ENCODE data around the gene WEE2. TPM values are rescaled to one million over a fixed set of nuclear protein-coding genes. Genes with fewer than 3 reads are reported as not detected.
A peak's percentile ranks its signal among the peaks of the same experiment; 100 is the strongest.
"Not testable (repeated sequence)": the region's sequence is repeated elsewhere in the genome, so short reads cannot be mapped to it uniquely, and the experiment has no call there.

The WEE2 gene
- polyA plus RNA-seq, 10 donors: 0.04 to 0.31 (median 0.15) TPM; not detected in 3

DNA sequence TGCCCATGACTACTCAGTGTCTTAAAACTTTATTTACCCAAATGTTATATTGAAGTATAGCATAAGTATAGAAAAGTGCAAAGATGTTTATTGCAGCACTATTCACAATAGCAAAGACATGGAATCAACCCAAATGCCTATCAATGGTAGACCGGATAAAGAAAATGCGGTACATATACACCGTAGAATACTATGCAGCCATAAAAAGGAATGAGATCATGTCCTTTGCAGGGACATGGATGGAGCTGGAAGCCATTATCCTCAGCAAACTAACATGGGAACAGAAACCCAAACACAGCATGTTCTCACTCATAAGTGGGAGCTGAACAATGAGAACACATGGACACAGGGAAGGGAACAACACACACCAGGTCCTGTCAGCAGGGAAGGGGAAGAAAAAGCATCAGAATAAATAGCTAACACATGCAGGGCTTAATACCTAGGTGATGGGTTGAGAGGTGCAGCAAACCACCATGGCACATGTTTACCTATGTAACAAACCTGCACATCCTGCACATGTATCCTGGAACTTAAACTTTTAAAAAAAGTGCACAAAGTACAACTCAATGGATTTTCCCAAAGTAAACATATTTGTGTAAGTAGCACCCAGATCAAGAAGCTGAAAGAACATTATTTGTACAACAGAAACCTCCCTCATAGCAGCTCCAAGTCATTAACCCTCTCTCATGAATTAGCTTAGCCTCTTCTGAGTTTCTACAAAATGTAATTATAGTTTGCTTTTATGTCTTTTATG is 18.9 kb upstream of the WEE2 start:
- not testable (repeated sequence) for DNase-seq

DNA sequence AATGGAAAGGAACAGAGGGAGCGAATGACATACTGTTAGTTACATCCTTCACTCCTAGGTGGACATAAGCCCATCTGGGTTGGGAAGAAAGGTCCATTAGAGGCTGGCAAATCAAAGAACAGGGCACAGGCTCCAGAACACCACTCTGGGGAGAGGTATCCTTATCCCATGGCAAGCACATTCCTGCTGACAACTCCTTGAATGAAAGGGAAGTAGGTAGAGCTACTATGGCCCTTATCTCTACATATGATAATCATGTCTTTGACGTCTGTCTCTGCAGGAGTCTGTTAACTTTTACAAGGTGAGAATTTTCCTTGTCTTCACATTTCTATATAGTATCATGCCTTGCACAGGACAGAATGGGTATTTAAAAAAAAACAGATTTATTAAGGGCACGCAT is 16.6 kb upstream of the WEE2 start:
- DNase-seq: no peak

DNA sequence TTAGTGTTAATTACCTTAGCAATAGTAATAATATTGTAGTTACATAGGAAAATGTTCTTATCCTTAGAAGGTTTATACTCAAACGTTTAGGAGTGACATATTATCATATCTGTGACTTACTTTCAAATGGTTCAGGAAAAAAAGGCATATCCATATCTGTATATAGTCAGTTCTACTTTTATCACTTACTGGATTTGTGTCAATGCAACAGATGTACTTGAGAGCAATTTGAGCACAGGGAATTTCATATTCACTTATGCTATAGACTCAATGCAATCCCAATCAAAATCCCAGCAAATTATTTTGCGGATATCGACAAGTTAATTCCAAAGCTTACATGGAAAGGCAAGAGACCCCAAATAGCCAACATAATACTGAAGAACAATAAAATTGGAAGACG is 16.2 kb upstream of the WEE2 start:
- no peak for DNase-seq

DNA sequence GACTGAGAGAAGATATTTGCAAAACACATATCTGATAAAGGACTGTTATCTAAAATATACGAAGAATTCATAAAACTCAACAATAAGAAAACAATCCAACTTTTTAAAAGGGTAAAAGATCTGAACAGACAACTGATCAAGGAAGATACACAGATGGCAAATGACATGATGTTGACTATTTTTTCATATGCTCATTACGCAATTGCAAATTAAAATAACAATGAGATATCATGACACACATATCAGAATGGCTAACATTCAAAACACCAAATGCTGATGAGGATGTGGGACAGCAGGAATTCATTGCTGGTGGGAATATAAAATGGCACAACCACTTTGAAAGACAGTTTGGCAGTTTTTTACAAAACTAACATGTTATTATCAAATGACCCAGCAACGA is 15.1 kb upstream of the WEE2 start:
- DNase-seq: no peak

DNA sequence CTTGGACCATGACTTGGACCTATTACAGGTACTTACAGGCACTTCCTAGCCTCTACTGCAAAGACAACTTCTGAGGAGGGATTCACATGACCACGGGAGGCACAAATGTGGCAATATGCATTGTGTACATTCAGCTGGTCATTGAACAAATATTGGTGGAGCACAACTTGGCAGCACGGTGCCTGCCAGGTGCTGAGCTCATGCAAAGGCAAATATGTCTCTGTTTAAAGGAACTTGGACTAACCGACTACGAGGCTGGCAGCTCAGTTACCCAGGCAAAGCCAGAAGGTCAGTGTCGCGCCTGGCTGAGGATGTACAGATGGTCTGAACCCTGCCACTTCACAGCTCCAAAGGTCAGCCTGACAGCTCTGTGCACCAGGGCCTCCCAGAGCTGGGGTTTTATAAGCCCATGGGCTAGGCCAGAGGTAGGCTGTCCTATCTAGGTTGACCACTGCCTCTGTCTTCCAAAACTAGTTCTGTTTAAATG is 12.3 kb upstream of the WEE2 start:
- no peak for DNase-seq

DNA sequence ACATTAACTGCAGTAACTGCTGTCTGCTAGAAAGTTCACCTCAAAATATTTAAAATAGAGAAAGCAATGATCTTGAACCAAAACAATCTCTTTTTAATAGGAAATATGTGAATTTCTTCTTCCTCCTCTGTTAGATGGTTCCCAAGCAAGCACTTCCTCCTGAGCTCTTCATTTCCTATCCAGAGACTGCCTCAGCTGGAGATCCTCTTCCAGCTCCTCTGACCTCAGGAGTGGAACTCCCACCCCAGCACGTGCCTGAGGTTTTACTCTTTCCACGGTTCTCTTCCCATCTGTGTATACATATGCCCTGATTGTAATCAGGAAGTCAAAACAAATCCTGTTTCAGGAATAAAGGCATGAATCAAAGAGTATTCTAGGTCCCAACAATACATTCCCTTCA is 11.8 kb upstream of the WEE2 start:
- DNase-seq: no peak

DNA sequence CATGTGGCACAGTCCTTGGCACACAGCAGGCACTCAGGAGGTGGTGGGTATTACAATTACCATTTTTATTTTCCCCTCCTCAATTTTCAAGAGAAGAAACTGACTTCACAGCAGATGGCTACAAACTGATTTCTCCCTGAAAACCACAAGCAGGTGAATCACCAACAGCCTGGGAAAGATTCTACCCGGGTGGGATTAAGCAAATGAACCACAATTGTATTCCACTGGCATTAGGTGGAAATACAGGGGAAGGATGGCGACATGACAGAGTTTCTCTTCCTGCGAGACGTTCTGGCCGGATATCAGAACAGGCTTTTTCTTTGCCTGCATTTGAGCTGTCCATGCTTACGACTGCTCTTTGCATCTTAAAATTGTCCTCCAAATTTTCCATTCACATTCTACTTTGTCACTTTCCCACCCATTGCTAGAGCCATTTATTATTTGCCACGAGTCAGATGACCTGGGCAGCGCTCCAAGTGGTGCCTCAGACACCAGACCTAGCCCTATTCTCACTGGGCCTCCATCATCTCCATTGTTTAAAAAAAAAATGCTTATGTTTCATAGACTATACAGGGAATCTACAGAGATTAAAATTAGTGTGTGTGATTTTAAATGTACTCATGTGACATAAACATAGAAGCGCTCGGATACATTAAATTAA is 10.8 kb upstream of the WEE2 start:
- DNase-seq: no peak

DNA sequence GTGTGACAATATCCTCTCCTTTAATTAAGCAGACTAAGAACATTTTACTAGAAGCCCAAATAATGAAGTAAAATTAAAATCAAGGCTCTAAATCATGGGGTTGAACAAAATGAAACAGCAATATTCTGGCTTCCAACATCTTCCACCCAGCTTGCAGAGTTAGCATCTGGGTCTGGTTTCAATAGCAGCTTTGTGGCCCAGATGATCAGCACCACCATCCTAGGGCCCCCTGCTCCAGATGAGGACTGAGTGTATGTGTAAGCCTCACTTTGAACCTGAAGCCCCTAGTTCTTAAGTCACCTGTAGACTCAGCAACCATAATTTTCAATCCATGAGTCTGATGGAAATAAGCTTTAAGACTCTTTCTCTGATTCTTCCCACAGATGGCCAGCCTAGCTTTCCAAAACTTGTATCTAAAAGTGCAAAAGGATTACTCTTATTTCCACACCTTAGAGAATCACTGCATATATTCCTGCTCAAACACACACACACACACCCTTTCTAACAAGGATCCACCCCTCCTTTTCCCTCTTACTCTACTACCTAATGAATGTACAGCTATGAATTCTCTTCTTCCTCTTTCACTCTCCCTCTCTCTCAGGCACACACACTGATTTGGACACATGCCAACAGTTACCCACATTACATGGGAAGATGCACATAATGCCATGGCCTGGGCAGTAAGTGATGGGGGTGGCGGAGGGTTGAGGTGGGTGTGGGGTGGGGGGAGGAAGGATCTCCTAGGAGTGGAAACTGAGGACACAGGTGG is 9.7 kb upstream of the WEE2 start:
- DNase-seq: no peak

DNA sequence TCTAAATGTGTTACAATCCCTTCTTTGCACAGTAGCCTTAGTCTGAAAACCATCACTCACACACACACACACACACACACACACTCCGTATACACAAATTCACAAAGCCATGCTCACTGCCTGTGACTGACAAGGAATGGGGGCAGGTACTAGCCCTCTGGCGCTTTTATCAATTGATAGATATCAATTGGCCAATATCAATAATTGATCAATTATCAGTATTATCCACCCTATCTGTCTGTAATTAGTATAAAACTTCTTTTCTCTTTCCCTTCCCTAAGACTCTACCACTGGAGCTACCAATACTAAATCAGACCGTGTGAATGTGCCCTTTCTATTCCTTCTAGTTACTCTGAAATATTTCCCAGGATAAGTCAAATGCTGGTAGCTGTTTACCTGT is 8.3 kb upstream of the WEE2 start:
- DNase-seq: no peak

DNA sequence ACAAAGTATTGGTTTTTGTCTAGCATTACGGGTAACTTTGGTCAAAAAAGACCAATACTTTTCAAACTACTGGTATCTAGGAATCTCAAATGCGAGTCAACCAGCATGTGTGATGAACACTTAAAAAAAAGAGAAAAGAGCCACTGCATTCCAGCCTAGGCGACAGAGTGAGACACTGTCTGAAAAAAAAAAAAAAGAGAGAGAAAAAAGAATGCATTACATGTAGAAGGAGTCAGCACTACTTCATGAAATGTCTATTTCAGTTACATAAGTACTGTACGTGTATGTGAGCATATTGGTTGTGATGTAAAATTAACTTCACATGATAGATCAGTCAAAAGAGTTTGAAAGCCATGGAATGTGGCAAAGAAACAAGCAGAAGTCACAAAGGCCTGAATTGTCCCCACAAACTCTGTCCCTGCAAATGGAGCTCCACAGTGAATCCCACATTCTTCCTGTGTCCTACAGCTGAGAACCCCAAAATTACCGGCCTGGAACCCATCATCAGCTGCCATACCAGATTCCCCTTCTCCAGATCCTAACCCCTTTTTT is 7.8 kb upstream of the WEE2 start:
- no peak for DNase-seq

DNA sequence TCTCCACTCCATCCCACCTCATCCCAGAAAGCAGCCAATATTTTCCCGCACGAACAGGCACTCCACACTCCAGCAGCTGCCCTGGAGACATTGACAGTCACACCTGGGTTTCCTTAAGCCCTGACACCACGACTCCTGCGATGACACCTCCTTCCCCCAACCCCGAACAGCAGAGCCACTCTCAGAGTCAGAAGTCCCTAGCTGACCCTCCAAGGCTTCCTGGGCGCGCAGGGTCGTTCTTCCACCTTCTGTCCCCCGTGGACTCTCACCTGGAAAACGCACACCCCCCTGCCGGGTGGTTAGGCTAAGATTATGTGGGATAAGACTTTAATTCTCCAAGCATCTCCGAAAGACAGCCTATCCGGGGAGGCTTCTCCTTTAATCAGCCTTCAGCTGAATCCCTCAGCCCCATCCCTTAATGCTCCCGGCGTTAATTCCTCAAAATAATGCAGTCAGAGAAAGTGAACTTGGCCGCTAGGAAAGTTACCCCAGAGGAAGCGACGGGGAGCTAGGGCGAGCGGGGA is 7.2 kb upstream of the WEE2 start:
- peak in 1 of 3 donors; percentile 15 for DNase-seq

DNA sequence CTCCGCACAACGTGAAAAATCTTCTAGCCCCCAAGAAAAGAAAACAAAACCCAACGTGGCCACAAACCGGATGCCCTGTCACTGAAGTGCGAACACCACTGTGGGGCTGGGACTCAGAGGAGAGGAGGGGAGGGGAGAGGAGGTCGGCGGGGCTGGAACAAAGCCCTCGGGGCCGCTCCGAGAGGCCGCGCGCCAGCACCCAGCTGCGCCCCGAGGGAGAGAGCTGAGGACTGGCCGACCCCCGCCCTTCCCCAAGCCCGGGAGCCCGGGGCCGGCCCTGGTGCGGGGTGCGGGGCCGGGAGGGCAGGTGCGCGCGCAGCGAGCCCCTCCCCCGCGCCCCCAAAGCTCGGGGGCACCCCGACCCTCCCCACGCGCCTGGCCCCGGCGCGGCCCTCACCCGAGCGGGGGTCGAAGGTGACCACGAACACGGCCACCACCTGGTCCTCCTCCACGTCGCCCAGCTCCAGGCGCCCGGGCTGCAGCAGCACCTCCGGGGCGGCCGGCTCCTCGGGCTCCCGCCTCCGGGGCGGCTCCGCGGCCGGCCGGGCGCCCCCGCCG is 6.6 kb upstream of the WEE2 start:
- peak in 2 of 3 donors; percentile 35 to 57 for DNase-seq

DNA sequence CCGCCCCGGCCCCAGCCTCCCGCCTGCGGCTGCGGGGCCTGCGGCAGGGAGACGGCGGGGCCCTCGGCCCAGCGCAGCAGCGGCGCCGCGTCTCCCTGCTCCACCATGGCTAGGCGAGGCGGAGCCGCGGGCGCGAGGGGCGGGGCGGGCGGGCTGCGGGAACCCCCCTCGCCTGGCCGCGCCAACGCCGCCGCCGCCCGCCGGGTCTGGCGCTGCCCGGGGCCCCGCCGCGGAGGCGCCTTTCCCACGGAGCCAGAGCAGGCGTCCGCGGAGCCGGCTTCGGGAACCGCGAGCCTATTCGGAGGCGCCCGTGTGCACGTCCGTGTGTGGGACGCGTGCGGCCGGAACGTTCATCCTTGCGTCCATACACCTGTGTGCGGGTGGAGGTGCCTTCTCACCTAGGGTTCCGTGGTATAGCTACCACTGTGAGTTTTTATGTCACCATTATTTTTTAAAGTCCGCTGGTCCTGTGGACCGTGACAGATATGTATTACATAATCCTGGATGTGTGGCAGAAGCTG is 6.0 kb upstream of the WEE2 start, which contains the start of gene DENND11:
Gene DENND11 (minus strand): TSS at position 120 of the 521 bp plus-strand sequence. CDS start 13 bp downstream, at position 107.
- peak; percentile 26 to 67 (median 46) for DNase-seq

DNA sequence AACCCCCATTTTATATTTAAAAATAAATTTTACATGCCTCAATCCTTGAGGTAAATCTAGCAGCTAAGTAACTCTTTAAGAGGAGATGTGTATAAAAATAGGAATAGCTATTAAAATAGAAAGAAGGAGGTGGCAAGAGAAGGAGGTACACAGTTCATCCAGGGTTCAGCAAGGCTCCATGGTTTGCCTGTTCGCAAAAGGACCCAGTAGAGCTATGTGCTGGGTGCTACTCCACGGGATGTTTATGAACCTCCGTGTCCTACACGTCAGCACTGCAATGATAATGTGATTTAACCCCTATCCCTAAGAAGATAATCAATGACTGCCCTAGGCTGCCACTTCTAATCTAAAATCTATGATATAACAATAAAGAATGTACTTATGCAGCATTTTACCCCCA is 5.3 kb upstream of the WEE2 start:
- DNase-seq: no peak

DNA sequence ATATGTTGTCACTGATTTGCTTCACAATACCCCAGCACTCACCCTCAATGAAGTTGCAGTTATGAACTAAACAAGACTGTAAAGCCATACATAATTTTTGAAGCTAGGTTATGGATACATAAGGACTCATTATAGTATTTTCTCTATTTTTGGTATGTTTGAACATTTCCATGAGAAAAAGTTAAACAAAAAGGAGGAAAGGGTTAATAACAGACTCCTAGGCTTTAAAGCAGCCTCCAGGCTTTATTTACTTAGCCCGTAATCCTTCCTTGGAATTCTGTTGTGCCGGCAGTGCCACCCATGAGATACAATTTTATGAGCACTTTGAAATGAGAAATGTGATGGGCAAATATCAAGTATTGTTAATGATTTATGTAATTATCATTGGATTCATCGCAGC is 4.0 kb upstream of the WEE2 start:
- no peak for DNase-seq

DNA sequence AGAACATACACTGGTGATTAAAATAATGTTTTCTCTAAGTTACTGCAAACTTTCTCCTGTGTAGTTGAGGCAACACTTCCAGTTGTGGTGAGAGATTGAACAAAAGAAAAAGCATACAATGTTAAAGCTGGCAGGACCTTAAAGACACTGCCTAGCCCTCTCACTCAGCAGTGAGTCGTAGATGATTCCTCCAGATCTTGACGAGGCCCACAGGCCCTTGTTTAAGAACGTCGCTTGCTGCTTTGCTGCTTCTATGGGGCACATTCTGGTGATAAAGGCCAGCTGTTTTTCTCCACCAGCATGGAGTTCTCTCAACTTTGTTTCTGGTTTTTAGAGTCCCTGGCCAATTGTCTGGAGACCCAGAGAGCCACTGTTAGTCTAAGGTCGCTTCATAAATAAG is 3.4 kb upstream of the WEE2 start:
- DNase-seq: no peak

DNA sequence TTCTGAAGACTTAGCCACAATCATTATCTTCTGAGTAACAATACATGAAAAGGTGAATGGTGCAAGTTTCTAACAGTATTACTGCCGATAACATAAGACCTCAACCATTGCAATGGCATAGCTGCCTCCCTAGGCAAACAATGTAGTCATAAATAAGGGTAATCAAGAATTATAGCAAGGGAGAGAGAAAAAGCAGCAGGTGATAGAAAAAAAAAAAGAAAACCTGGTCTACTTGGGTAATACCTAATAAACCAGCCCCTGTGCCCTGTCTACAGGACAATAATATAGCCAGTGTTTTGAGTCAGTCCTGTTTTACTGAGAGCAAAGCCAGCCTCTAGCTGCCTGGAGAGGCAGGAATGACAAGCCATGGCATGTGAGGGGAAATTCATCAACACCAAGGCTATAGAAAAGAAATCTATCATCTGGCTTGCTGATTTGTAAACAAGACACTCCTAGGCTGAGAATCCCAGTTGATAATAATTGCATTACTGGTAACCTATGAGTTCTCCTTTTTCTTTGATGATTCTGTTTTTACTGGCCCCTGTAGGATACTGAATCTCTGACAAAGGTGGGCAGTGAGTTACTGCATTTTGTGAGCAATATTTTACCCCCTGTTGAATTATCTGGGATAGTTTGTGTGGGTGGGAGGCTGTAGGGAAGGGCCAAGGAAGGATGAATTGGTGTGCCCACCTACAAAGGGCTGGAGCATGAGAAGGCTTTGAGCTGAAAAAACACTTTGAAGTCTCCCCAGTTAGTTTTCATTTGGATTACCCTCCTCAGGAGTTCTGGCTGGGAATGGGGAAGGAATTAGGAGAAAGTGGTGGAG is 1.7 kb upstream of the WEE2 start:
- DNase-seq: no peak

DNA sequence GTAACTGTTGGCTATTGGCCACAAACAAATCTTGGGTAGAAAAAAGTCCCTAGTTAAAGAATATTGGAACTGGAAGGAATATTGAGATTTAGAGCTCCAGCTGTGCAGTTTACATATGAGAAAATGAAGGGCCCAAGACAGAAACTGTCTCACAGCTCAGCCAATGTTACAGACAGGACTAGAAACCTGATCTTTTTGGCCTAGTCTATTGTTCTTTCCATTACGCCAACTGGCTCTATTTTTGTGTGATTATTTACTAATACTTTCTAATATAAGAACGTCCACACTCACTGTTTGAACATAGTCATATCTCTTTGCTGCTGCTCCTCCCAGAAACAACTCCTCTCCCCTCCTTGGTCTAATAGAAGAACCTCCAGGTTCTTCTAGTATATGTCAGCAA is 1.2 kb downstream of the WEE2 start:
- DNase-seq: no peak

DNA sequence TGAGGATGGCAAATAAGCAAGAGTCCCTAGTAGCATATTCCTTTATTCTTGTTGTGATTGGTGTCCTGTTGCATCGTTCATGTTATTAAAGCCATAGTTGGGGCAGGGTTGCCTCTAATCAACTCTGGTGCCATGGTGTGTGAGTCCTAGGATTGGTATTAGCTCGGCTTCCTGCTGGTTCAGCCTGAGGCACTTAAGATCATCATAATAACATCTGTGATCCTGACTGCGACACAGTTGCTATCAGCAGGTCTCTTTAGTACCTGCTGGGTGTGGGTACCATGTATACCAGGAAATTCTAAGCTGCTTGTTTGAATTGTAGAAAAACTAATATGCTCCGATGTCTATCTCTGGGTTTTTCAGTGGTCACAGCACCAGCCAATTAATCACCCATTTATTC is 1.6 kb downstream of the WEE2 start:
- DNase-seq: no peak

DNA sequence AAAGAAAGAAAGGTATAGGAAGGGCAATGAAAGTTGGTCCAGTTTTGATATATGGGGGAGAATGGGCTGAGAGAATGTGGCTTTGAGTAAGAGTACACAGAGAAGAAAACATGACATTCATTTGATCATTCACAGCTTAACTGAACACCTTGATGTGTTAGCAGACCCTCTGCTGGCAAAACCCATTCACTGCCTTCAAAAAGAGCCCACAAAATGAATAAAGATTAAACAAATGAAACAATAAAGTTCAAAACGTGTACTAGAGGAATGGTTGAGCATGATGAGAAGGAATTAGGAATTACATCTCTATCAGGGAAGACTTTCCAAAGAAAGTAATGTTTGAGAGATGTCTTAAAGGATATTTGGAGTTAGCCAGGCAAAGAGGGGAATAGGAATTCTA is 2.1 kb downstream of the WEE2 start:
- DNase-seq: no peak

Measured in muscle of back (tissue), 11 donors.